HEK293 (cell line): ENCODE results near the gene LTO1.

Experiments
- CTCF ChIA-PET: fragments of 350-600 bp; formaldehyde crosslinking; extraction: SDS; loops from one replicate; lab custom pipeline; 2021; ENCODE audit warnings: antibody characterized with exemption; lab: Yijun Ruan, JAX
- POLR2A ChIA-PET: fragments of 300-600 bp; formaldehyde crosslinking; extraction: SDS; loops from one replicate; lab custom pipeline; 2020; ENCODE audit warnings: antibody characterized with exemption, inconsistent platforms; lab: Yijun Ruan, JAX
- H3K27ac ChIP-seq: fragments of 200-500 bp; sonication (Bioruptor generic); 2 replicates; pipeline ENCODE4 v1.5.1; 2014; ENCODE audit warnings: low read depth, low read length, control low read depth, inconsistent platforms; ENCODE audit errors: extremely low read depth
- H3K36me3 ChIP-seq, 2 experiments: fragments of 200-500 bp in 1 of 2; sonication (Bioruptor generic) in 1 of 2; 1 replicate in 1 of 2; 2 replicates in 1 of 2; pipeline ENCODE4 v1.5.1; 2014 to 2017; ENCODE audit warnings: inconsistent platforms in 2 of 2, low read length in 2 of 2; ENCODE audit not compliant: control insufficient read depth in 2 of 2, insufficient read depth in 1 of 2
- H3K4me1 ChIP-seq: fragments of 200-500 bp; sonication (Bioruptor generic); 2 replicates; pipeline ENCODE4 v1.5.1; 2014; ENCODE audit warnings: mild to moderate bottlenecking, low read length, inconsistent platforms; ENCODE audit not compliant: control insufficient read depth, insufficient read depth
- H3K4me3 ChIP-seq: 2 replicates; pipeline ENCODE4 v1.5.1; 2011; ENCODE audit warnings: low read depth, mild to moderate bottlenecking, control low read depth, low read length, moderate library complexity
- H3K9me3 ChIP-seq: fragments of 200-500 bp; sonication (Bioruptor generic); 2 replicates; pipeline ENCODE4 v1.5.1; 2014; ENCODE audit warnings: low read depth, low read length, inconsistent platforms; ENCODE audit not compliant: control insufficient read depth, insufficient read depth
- CTCF ChIP-seq: fragments of 450-650 bp; formaldehyde crosslinking; IDR thresholded peaks from 2 replicates; pipeline ENCODE4 v1.5.1; 2016; ENCODE audit warnings: missing biosample characterization, missing genetic modification characterization
- EGR2 ChIP-seq: fragments of 450-650 bp; formaldehyde crosslinking; IDR thresholded peaks from 2 replicates; pipeline ENCODE4 v1.5.1; 2016; ENCODE audit warnings: low read depth, missing biosample characterization, missing genetic modification characterization
- GLIS1 ChIP-seq: fragments of 450-650 bp; formaldehyde crosslinking; IDR thresholded peaks from 2 replicates; pipeline ENCODE4 v1.5.1; 2016; ENCODE audit warnings: missing biosample characterization, missing genetic modification characterization
- KLF1 ChIP-seq: fragments of 450-650 bp; formaldehyde crosslinking; IDR thresholded peaks from 2 replicates; pipeline ENCODE4 v1.5.1; 2016; ENCODE audit warnings: missing biosample characterization, missing genetic modification characterization
- MYNN ChIP-seq: fragments of 450-650 bp; formaldehyde crosslinking; IDR thresholded peaks from 2 replicates; pipeline ENCODE4 v1.5.1; 2016; ENCODE audit warnings: missing biosample characterization, missing genetic modification characterization, borderline replicate concordance
- MZF1 ChIP-seq: fragments of 450-650 bp; formaldehyde crosslinking; IDR thresholded peaks from 2 replicates; pipeline ENCODE4 v1.5.1; 2017; ENCODE audit warnings: missing biosample characterization, missing genetic modification characterization, borderline replicate concordance
- PRDM10 ChIP-seq: fragments of 450-650 bp; formaldehyde crosslinking; IDR thresholded peaks from 2 replicates; pipeline ENCODE4 v1.5.1; 2016; ENCODE audit warnings: missing biosample characterization, missing genetic modification characterization
- SP3 ChIP-seq: fragments of 450-650 bp; formaldehyde crosslinking; IDR thresholded peaks from 2 replicates; pipeline ENCODE4 v1.5.1; 2016; ENCODE audit warnings: missing biosample characterization, missing genetic modification characterization
- WT1 ChIP-seq: fragments of 450-650 bp; formaldehyde crosslinking; IDR thresholded peaks from 2 replicates; pipeline ENCODE4 v1.5.1; 2016; ENCODE audit warnings: missing biosample characterization, missing genetic modification characterization
- ZBTB17 ChIP-seq: fragments of 450-650 bp; formaldehyde crosslinking; IDR thresholded peaks from 2 replicates; pipeline ENCODE4 v1.5.1; 2016; ENCODE audit warnings: missing biosample characterization, missing genetic modification characterization
- ZBTB8A ChIP-seq: fragments of 450-650 bp; formaldehyde crosslinking; IDR thresholded peaks from 2 replicates; pipeline ENCODE4 v1.5.1; 2016; ENCODE audit warnings: missing biosample characterization, missing genetic modification characterization
- ZFHX2 ChIP-seq: fragments of 450-650 bp; formaldehyde crosslinking; conservative IDR thresholded peaks from 2 replicates; pipeline ENCODE4 v1.5.1; 2016; ENCODE audit warnings: missing biosample characterization, missing genetic modification characterization
- ZIC2 ChIP-seq: fragments of 450-650 bp; formaldehyde crosslinking; IDR thresholded peaks from 2 replicates; pipeline ENCODE4 v1.5.1; 2016; ENCODE audit warnings: missing biosample characterization, missing genetic modification characterization
- ZNF133 ChIP-seq: fragments of 450-650 bp; formaldehyde crosslinking; IDR thresholded peaks from 2 replicates; pipeline ENCODE4 v1.5.1; 2016; ENCODE audit warnings: missing biosample characterization, missing genetic modification characterization
- ZNF19 ChIP-seq: fragments of 450-650 bp; formaldehyde crosslinking; IDR thresholded peaks from 2 replicates; pipeline ENCODE4; 2016; ENCODE audit warnings: missing biosample characterization, missing genetic modification characterization, low read depth
- ZNF311 ChIP-seq: fragments of 450-650 bp; formaldehyde crosslinking; IDR thresholded peaks from 2 replicates; pipeline ENCODE4 v1.5.1; 2017; ENCODE audit warnings: missing biosample characterization, missing genetic modification characterization, borderline replicate concordance
- ZNF341 ChIP-seq: fragments of 450-650 bp; formaldehyde crosslinking; IDR thresholded peaks from 2 replicates; pipeline ENCODE4; 2016; ENCODE audit warnings: low read depth, missing biosample characterization, missing genetic modification characterization
- ZNF354C ChIP-seq: fragments of 450-650 bp; formaldehyde crosslinking; IDR thresholded peaks from 2 replicates; pipeline ENCODE4 v1.5.1; 2016; ENCODE audit warnings: missing biosample characterization, missing genetic modification characterization, low read depth, borderline replicate concordance
- ZNF366 ChIP-seq: fragments of 450-650 bp; formaldehyde crosslinking; conservative IDR thresholded peaks from 2 replicates; pipeline ENCODE4 v1.5.1; 2016; ENCODE audit warnings: missing biosample characterization, missing genetic modification characterization
- ZNF398 ChIP-seq: fragments of 450-650 bp; formaldehyde crosslinking; IDR thresholded peaks from 2 replicates; pipeline ENCODE4 v1.5.1; 2017; ENCODE audit warnings: missing biosample characterization, missing genetic modification characterization
- ZNF423 ChIP-seq: fragments of 450-650 bp; formaldehyde crosslinking; IDR thresholded peaks from 2 replicates; pipeline ENCODE4 v1.5.1; 2016; ENCODE audit warnings: missing biosample characterization, missing genetic modification characterization
- ZNF654 ChIP-seq: fragments of 450-650 bp; formaldehyde crosslinking; IDR thresholded peaks from 2 replicates; pipeline ENCODE4 v1.5.1; 2016; ENCODE audit warnings: low read depth, missing biosample characterization, missing genetic modification characterization
- ZNF664 ChIP-seq: fragments of 450-650 bp; formaldehyde crosslinking; IDR thresholded peaks from 2 replicates; pipeline ENCODE4 v1.5.1; 2016; ENCODE audit warnings: missing biosample characterization, missing genetic modification characterization
- ZNF747 ChIP-seq: fragments of 450-650 bp; formaldehyde crosslinking; IDR thresholded peaks from 2 replicates; pipeline ENCODE4 v1.5.1; 2016; ENCODE audit warnings: missing biosample characterization, missing genetic modification characterization
- ZNF776 ChIP-seq: fragments of 450-650 bp; formaldehyde crosslinking; IDR thresholded peaks from 2 replicates; pipeline ENCODE4 v1.5.0; 2017; ENCODE audit warnings: missing biosample characterization, missing genetic modification characterization, borderline replicate concordance
- ZNF785 ChIP-seq: fragments of 450-650 bp; formaldehyde crosslinking; IDR thresholded peaks from 2 replicates; pipeline ENCODE4 v1.5.1; 2016; ENCODE audit warnings: missing biosample characterization, missing genetic modification characterization
- ZSCAN30 ChIP-seq: fragments of 450-650 bp; IDR thresholded peaks from 2 replicates; pipeline ENCODE4 v1.5.1; 2018; ENCODE audit warnings: missing biosample characterization, mild to moderate bottlenecking, missing genetic modification characterization, moderate library complexity

Gene LTO1

DNA sequence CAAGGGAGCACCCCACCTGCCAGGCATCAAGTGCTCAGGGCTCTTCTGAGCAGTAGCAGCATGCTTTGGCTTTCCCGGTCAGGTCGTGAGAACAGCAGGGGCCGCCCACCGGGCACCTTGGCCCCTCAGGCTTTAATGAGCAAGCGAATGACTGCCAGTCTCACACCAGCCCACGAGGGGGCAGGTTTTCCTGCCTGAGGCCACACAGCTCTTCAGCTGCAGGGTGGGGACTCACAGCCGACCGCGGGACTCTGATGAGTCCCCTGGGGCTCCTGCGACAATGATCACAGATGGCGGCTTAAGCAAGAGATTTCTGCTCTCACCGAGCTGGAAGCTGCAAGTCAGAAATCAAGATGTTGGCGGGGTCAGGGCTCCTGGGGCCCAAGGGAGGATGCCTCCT lies 43.0 kb upstream of the LTO1 start:
- Histone ChIP-seq H3K36me3 (no peaks in the 10 kb centered on the region), H3K27ac (no peak overlapping the region), H3K9me3 (no peaks in the 10 kb centered on the region)
- CTCF ChIA-PET = interaction anchor here (0.6 to 3.3 kb wide), 19 partner anchors 9 to 478 kb away, joined by 3 to 14 read pairs (median 4); no protein-coding TSS in a partner anchor
- TF ChIP-seq ZNF341 (peak; percentile 60; the same call in 1 of the 2 replicates), ZNF133 (tag by site-specific recombination) (no peak), ZNF654 (tag by site-specific recombination) (peak; percentile 47), GLIS1 (tag by site-specific recombination) (peak; percentile 21; the same call in 1 of the 2 replicates), ZSCAN30 (tag by site-specific recombination) (0 out of 2 replicates have a peak, but pooled peaks have one; percentile 44), ZNF423 (tag by site-specific recombination) (peak; percentile 75), KLF1 (tag by site-specific recombination) (peak; percentile 48), ZIC2 (peak; percentile 89), CTCF (tag by site-specific recombination) (peak; percentile 67), ZBTB8A (tag by site-specific recombination) (0 out of 2 replicates have a peak, but pooled peaks have one; percentile 17), ZNF785 (tag by site-specific recombination) (0 out of 2 replicates have a peak, but pooled peaks have one; percentile 27), PRDM10 (no peak), ZNF311 (tag by site-specific recombination) (no peak), ZBTB17 (tag by site-specific recombination) (peak; percentile 66)
- TF ChIP-seq, all 188 proteins: peak for 11
- POLR2A ChIA-PET = no interaction called here
- H3K4me1 ChIP-seq = no peaks in the 10 kb centered on the region
- H3K4me3 ChIP-seq = no peak overlapping the region

DNA sequence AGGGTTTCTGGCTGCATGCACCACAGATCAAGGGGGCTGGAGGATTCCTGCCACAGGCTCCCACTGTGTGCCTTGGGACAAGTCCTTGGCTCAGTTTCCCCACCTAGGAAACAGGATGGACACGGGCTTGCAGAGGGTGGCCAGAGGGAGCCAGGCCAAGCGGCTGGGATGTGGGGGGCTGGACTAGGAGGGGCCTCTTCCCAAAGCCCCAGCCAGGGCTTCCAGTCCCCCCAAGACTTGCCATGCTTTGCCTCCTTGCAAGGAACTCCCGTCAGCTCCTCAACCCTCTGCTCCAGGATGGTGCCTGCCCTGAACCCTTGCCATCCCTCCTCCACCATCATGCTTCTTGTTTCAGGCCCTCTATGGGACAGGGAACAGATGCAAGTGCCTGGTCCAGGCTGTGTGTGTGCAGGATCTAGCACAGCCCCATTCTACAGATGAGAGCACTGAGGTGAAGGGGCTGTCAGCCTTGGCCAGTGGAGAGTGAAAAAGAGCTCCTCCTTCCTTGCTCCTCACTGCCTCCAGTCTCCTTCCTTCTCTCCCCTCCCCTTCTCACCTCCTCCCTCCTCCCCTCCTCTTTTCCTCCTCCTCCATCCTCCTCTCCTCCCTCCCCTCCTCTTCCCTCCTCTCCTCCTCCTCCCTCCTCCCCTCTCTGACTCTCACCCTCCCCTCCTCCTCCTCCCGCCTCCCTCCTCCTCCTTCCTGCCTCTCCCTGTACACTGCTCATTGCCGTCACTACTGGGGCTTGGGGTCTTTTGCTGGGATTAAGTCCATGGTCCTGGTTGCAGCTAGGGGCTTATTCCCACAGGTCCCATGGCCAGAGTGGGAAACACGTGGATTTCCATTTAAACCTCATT lies 42.0 kb upstream of the LTO1 start:
- H3K27ac ChIP-seq = no peak overlapping the region
- POLR2A ChIA-PET = no interaction called here
- H3K36me3 ChIP-seq = no peaks in the 10 kb centered on the region
- CTCF ChIA-PET = interaction anchor here (0.6 to 3.3 kb wide), 13 partner anchors 8 to 1242 kb away, joined by 3 to 14 read pairs (median 4); no protein-coding TSS in a partner anchor
- H3K4me3 ChIP-seq = no peak overlapping the region
- H3K4me1 ChIP-seq = no peaks in the 10 kb centered on the region
- no peaks in the 10 kb centered on the region for H3K9me3 ChIP-seq
- TF ChIP-seq SP3 (tag by site-specific recombination) (peak; percentile 35; the same call in 1 of the 2 replicates), ZNF366 (tag by site-specific recombination) (0 out of 2 replicates have a peak, but pooled peaks have one; percentile 28), EGR2 (tag by site-specific recombination) (peak; percentile 76), ZNF398 (peak; percentile 68), MZF1 (tag by site-specific recombination) (no peak), ZNF19 (tag by site-specific recombination) (no peak), ZNF776 (no peak), WT1 (peak; percentile 48), ZNF354C (tag by site-specific recombination) (no peak), ZNF664 (tag by site-specific recombination) (no peak), ZNF747 (no peak), ZFHX2 (tag by site-specific recombination) (peak; percentile 38; the same call in 1 of the 2 replicates), MYNN (no peak)
